Stimulated activated CD4-positive, alpha-beta T cell treated with anti-CD3 and anti-CD28 coated beads, Interleukin-4, amount 100 ng/mL, for 24 hours (primary cell): ENCODE results near the gene IDH3A.

ENCODE experiments used
- DNase-seq: peaks from one replicate; pipeline ENCODE4 v3.0.0-alpha.2; 2020

Gene IDH3A

GRCh38 chr15:78204351-78205309 is 55.5 kb downstream of the IDH3A start:
- no peak for DNase-seq

GRCh38 chr15:78205337-78205736 is 56.2 kb downstream of the IDH3A start:
- no peak for DNase-seq

GRCh38 chr15:78205856-78206255 is 56.7 kb downstream of the IDH3A start:
- no peak for DNase-seq

- DNase-seq = no peak
These were observed 57.4 kb downstream of the IDH3A start for GRCh38 chr15:78206326-78207109.

- DNase-seq = no peak
These were observed 57.9 kb downstream of the IDH3A start for GRCh38 chr15:78207110-78207458.

GRCh38 chr15:78207641-78208340 is 58.6 kb downstream of the IDH3A start:
- no peak for DNase-seq

- no peak for DNase-seq
These were observed 59.2 kb downstream of the IDH3A start for GRCh38 chr15:78208341-78208844.

- DNase-seq = no peak
These were observed 59.9 kb downstream of the IDH3A start for GRCh38 chr15:78208887-78209645.

- DNase-seq = no peak
These were observed 60.6 kb downstream of the IDH3A start for GRCh38 chr15:78209646-78210348.

GRCh38 chr15:78210349-78210717 is 61.2 kb downstream of the IDH3A start:
- no peak for DNase-seq

- no peak for DNase-seq
These were observed 62.2 kb downstream of the IDH3A start for GRCh38 chr15:78211189-78211921.

- no peak for DNase-seq
These were observed 62.8 kb downstream of the IDH3A start for GRCh38 chr15:78212008-78212407.

- no peak for DNase-seq
These were observed 63.6 kb downstream of the IDH3A start for GRCh38 chr15:78212546-78213424.

GRCh38 chr15:78213425-78213750 is 64.2 kb downstream of the IDH3A start:
- DNase-seq = no peak

- DNase-seq = no peak
These were observed 64.8 kb downstream of the IDH3A start for GRCh38 chr15:78213956-78214355.

- no peak for DNase-seq
These were observed 67.3 kb downstream of the IDH3A start for GRCh38 chr15:78216276-78217104.

GRCh38 chr15:78220713-78221112 is 71.6 kb downstream of the IDH3A start:
- no peak for DNase-seq
